Skeletal muscle tissue (tissue), 4 donors: ENCODE measurements around the gene PDE11A. TPM values are rescaled to one million over a fixed set of nuclear protein-coding genes. Genes with fewer than 3 reads are reported as not detected.
"Not testable (repeated sequence)": the region's sequence is repeated elsewhere in the genome, so short reads cannot be mapped to it uniquely, and the experiment has no call there.

ENCODE experiments used
- H3K27ac ChIP-seq: one replicate; pipeline ENCODE4 v1.7.0; 2013; ENCODE audit warnings: mild to moderate bottlenecking, low read depth, low read length, inconsistent platforms
- H3K27me3 ChIP-seq, 3 donors: one replicate each; pipeline ENCODE4 v1.7.0; 2013; ENCODE audit warnings: low read length in 3 of 3; ENCODE audit not compliant: control insufficient read depth in 3 of 3, insufficient read depth in 3 of 3
- H3K36me3 ChIP-seq, 3 donors: one replicate each; pipeline ENCODE4 v1.7.0; 2013; ENCODE audit warnings: low read length in 3 of 3; ENCODE audit not compliant: control insufficient read depth in 3 of 3, insufficient read depth in 3 of 3
- H3K4me1 ChIP-seq, 3 donors: one replicate each; pipeline ENCODE4 v1.7.0; 2013; ENCODE audit warnings: low read length in 3 of 3, mild to moderate bottlenecking in 3 of 3; ENCODE audit not compliant: control insufficient read depth in 3 of 3, insufficient read depth in 3 of 3
- H3K4me3 ChIP-seq, 3 donors: one replicate each; pipeline ENCODE4 v1.7.0; 2013; ENCODE audit warnings: low read length in 3 of 3
- H3K9ac ChIP-seq, 3 donors: one replicate each; pipeline ENCODE4 v1.7.0; 2013; ENCODE audit warnings: low read length in 3 of 3, mild to moderate bottlenecking in 3 of 3, moderate library complexity in 2 of 3, low read depth in 1 of 3
- H3K9me3 ChIP-seq, 3 donors: one replicate each; pipeline ENCODE4 v1.7.0; 2013; ENCODE audit warnings: low read length in 3 of 3; ENCODE audit not compliant: control insufficient read depth in 3 of 3
- total RNA-seq: library from RNA; depleted of rRNA; stranded (reverse); fragments of >200 nt; gene quantifications from one replicate; pipeline ENCODE4 v1.2.3, GENCODE V29; 2014
- donor health status: Osteomylitis.

The PDE11A gene
- total RNA-seq, 1 donor from 2014 or later: 1.0 TPM

GRCh38 chr2:177989029-177989885 is 83.3 kb downstream of the PDE11A start:
- Histone ChIP-seq H3K27me3 (no peaks in the 10 kb centered on the region), H3K27ac (no peak overlapping the region), H3K9me3 (no peaks in the 10 kb centered on the region), H3K9ac (no peak overlapping the region), H3K36me3 (no peaks in the 10 kb centered on the region), H3K4me3 (no peak overlapping the region), H3K4me1 (no peaks in the 10 kb centered on the region)

- no peak overlapping the region for H3K4me3 ChIP-seq
- no peaks in the 10 kb centered on the region for H3K4me1 ChIP-seq
- no peaks in the 10 kb centered on the region for H3K27me3 ChIP-seq
- no peak overlapping the region for H3K9ac ChIP-seq
- no peak overlapping the region for H3K27ac ChIP-seq
- no peaks in the 10 kb centered on the region for H3K9me3 ChIP-seq
- H3K36me3 ChIP-seq: no peaks in the 10 kb centered on the region
These were observed 87.8 kb downstream of the PDE11A start for GRCh38 chr2:177984749-177985148.

GRCh38 chr2:177983183-177983788 is 89.3 kb downstream of the PDE11A start:
- Histone ChIP-seq H3K27ac (no peak overlapping the region), H3K9me3 (no peaks in the 10 kb centered on the region), H3K4me1 (no peaks in the 10 kb centered on the region), H3K36me3 (no peaks in the 10 kb centered on the region), H3K27me3 (no peaks in the 10 kb centered on the region), H3K9ac (no peak overlapping the region), H3K4me3 (no peak overlapping the region)

- H3K9me3 ChIP-seq: peaks cover 0 to 2% (median 0%) of the 10 kb centered on the region in 3 donors
- no peaks in the 10 kb centered on the region for H3K4me1 ChIP-seq
- no peak overlapping the region for H3K4me3 ChIP-seq
- H3K9ac ChIP-seq: no peak overlapping the region
- no peaks in the 10 kb centered on the region for H3K27me3 ChIP-seq
- H3K36me3 ChIP-seq: no peaks in the 10 kb centered on the region
- no peak overlapping the region for H3K27ac ChIP-seq
These were observed 99.8 kb downstream of the PDE11A start for GRCh38 chr2:177972782-177973181.

GRCh38 chr2:177972123-177972522 is 100.5 kb downstream of the PDE11A start:
- H3K27me3 ChIP-seq: no peaks in the 10 kb centered on the region
- H3K4me1 ChIP-seq: no peaks in the 10 kb centered on the region
- no peak overlapping the region for H3K9ac ChIP-seq
- no peaks in the 10 kb centered on the region for H3K36me3 ChIP-seq
- no peak overlapping the region for H3K4me3 ChIP-seq
- no peak overlapping the region for H3K27ac ChIP-seq
- peaks cover 0 to 2% (median 0%) of the 10 kb centered on the region in 3 donors for H3K9me3 ChIP-seq

- H3K4me3 ChIP-seq: no peak overlapping the region
- H3K36me3 ChIP-seq: no peaks in the 10 kb centered on the region
- peaks cover 0 to 2% (median 0%) of the 10 kb centered on the region in 3 donors for H3K9me3 ChIP-seq
- H3K9ac ChIP-seq: no peak overlapping the region
- no peaks in the 10 kb centered on the region for H3K4me1 ChIP-seq
- no peaks in the 10 kb centered on the region for H3K27me3 ChIP-seq
- no peak overlapping the region for H3K27ac ChIP-seq
These were observed 101.7 kb downstream of the PDE11A start for GRCh38 chr2:177970670-177971454.

- Histone ChIP-seq H3K4me1 (no peaks in the 10 kb centered on the region), H3K4me3 (no peak overlapping the region), H3K27me3 (no peaks in the 10 kb centered on the region), H3K9me3 (no peaks in the 10 kb centered on the region), H3K36me3 (no peaks in the 10 kb centered on the region), H3K27ac (no peak overlapping the region), H3K9ac (no peak overlapping the region)
These were observed 107.7 kb downstream of the PDE11A start for GRCh38 chr2:177964892-177965291.

GRCh38 chr2:177952151-177952550 is 120.4 kb downstream of the PDE11A start:
- H3K4me1 ChIP-seq: no peaks in the 10 kb centered on the region
- no peak overlapping the region for H3K27ac ChIP-seq
- H3K36me3 ChIP-seq: no peaks in the 10 kb centered on the region
- no peak overlapping the region for H3K4me3 ChIP-seq
- H3K9me3 ChIP-seq: peaks cover 0 to 2% (median 0%) of the 10 kb centered on the region in 3 donors
- H3K9ac ChIP-seq: no peak overlapping the region
- no peaks in the 10 kb centered on the region for H3K27me3 ChIP-seq

GRCh38 chr2:177947598-177947997 is 125.0 kb downstream of the PDE11A start:
- not testable (repeated sequence) for H3K4me3 ChIP-seq, H3K9me3 ChIP-seq, H3K4me1 ChIP-seq, H3K27me3 ChIP-seq, H3K27ac ChIP-seq, H3K9ac ChIP-seq, H3K36me3 ChIP-seq

- not testable (repeated sequence) for H3K36me3 ChIP-seq, H3K4me3 ChIP-seq, H3K4me1 ChIP-seq, H3K27me3 ChIP-seq, H3K9ac ChIP-seq, H3K9me3 ChIP-seq, H3K27ac ChIP-seq
These were observed 128.0 kb downstream of the PDE11A start for GRCh38 chr2:177944530-177944929.
